ENCODE data around the gene SAXO1. TPM values are rescaled to one million over a fixed set of nuclear protein-coding genes. Genes with fewer than 3 reads are reported as not detected.

SAXO1 gene
- total RNA-seq, 1 experiment from 2014 or later: not detected

GRCh38 chr9:18921366-18922075 lies 111.5 kb downstream of the SAXO1 start:
- Histone ChIP-seq H3K4me1 (ENCODE audit: control insufficient read depth, insufficient read depth, low read length) (no peaks in the 10 kb centered on the region), H3K27me3 (ENCODE audit: control insufficient read depth, insufficient read depth, low read length) (no peaks in the 10 kb centered on the region), H3K27ac (ENCODE audit: low read length) (no peak overlapping the region), H3K4me3 (ENCODE audit: low read depth in 2 of 2, low read length in 2 of 2) (no peak overlapping the region), H3K9me3 (ENCODE audit: control insufficient read depth, insufficient read depth, low read depth, low read length) (no peaks in the 10 kb centered on the region), H3K36me3 (ENCODE audit: control insufficient read depth, insufficient read depth, low read length) (no peaks in the 10 kb centered on the region)
- no TSS peak for BruUV-seq (replicated peaks)
- DNase-seq (ENCODE audit: low read depth, low spot score) (no peak), ATAC-seq (no peak)
- ChIA-PET POLR2A (no interaction called here), CTCF (no interaction called here)
- intact Hi-C loops (cut with micrococcal nuclease; ENCODE audit: unreplicated experiment): no loop called here
- TF ChIP-seq, protein P1, sequence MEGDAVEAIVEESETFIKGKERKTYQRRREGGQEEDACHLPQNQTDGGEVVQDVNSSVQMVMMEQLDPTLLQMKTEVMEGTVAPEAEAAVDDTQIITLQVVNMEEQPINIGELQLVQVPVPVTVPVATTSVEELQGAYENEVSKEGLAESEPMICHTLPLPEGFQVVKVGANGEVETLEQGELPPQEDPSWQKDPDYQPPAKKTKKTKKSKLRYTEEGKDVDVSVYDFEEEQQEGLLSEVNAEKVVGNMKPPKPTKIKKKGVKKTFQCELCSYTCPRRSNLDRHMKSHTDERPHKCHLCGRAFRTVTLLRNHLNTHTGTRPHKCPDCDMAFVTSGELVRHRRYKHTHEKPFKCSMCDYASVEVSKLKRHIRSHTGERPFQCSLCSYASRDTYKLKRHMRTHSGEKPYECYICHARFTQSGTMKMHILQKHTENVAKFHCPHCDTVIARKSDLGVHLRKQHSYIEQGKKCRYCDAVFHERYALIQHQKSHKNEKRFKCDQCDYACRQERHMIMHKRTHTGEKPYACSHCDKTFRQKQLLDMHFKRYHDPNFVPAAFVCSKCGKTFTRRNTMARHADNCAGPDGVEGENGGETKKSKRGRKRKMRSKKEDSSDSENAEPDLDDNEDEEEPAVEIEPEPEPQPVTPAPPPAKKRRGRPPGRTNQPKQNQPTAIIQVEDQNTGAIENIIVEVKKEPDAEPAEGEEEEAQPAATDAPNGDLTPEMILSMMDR (IDR thresholded peaks at IDR 0.05): no peak
- TF ChIP-seq TCF7L2 (IDR thresholded peaks at IDR 0.05; ENCODE audit: low read depth, low read length): no peak
- no peak for TF ChIP-seq POLR2AphosphoS5 (IDR thresholded peaks at IDR 0.05; ENCODE audit: low read depth, low read length)
- no peak for TF ChIP-seq SIN3A (IDR thresholded peaks at IDR 0.05; ENCODE audit: borderline replicate concordance, insufficient read depth, low read depth, low read length)
- TF ChIP-seq, protein P2, sequence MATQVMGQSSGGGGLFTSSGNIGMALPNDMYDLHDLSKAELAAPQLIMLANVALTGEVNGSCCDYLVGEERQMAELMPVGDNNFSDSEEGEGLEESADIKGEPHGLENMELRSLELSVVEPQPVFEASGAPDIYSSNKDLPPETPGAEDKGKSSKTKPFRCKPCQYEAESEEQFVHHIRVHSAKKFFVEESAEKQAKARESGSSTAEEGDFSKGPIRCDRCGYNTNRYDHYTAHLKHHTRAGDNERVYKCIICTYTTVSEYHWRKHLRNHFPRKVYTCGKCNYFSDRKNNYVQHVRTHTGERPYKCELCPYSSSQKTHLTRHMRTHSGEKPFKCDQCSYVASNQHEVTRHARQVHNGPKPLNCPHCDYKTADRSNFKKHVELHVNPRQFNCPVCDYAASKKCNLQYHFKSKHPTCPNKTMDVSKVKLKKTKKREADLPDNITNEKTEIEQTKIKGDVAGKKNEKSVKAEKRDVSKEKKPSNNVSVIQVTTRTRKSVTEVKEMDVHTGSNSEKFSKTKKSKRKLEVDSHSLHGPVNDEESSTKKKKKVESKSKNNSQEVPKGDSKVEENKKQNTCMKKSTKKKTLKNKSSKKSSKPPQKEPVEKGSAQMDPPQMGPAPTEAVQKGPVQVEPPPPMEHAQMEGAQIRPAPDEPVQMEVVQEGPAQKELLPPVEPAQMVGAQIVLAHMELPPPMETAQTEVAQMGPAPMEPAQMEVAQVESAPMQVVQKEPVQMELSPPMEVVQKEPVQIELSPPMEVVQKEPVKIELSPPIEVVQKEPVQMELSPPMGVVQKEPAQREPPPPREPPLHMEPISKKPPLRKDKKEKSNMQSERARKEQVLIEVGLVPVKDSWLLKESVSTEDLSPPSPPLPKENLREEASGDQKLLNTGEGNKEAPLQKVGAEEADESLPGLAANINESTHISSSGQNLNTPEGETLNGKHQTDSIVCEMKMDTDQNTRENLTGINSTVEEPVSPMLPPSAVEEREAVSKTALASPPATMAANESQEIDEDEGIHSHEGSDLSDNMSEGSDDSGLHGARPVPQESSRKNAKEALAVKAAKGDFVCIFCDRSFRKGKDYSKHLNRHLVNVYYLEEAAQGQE (IDR thresholded peaks at IDR 0.05; ENCODE audit: insufficient read depth in 1 of 2, low read depth in 2 of 2, low read length in 1 of 2): no peak
- in situ Hi-C loops (cut with HindIII; ENCODE audit: low pct_unique_long_range_greater_than_20kb, low sequenced_read_pairs): no loop called here

- POLR2A ChIA-PET: no interaction called here
Measured at GRCh38 chr9:18920141-18921084, 112.6 kb downstream of the SAXO1 start.

More at GRCh38 chr9:18920141-18921084, 112.6 kb downstream of the SAXO1 start:
- ATAC-seq (no peak), DNase-seq (ENCODE audit: low read depth, low spot score) (no peak)
- intact Hi-C loops (cut with micrococcal nuclease; ENCODE audit: unreplicated experiment): no loop called here
- Histone ChIP-seq H3K27ac (ENCODE audit: low read length) (no peak overlapping the region), H3K4me1 (ENCODE audit: control insufficient read depth, insufficient read depth, low read length) (no peaks in the 10 kb centered on the region), H3K36me3 (ENCODE audit: control insufficient read depth, insufficient read depth, low read length) (no peaks in the 10 kb centered on the region), H3K4me3 (ENCODE audit: low read depth in 2 of 2, low read length in 2 of 2) (no peak overlapping the region), H3K9me3 (ENCODE audit: control insufficient read depth, insufficient read depth, low read depth, low read length) (no peaks in the 10 kb centered on the region), H3K27me3 (ENCODE audit: control insufficient read depth, insufficient read depth, low read length) (no peaks in the 10 kb centered on the region)
- BruUV-seq (replicated peaks): no TSS peak
- CTCF ChIA-PET: no interaction called here
- TF ChIP-seq POLR2AphosphoS5 (IDR thresholded peaks at IDR 0.05; ENCODE audit: low read depth, low read length) (no peak), SIN3A (IDR thresholded peaks at IDR 0.05; ENCODE audit: borderline replicate concordance, insufficient read depth, low read depth, low read length) (no peak), TCF7L2 (IDR thresholded peaks at IDR 0.05; ENCODE audit: low read depth, low read length) (no peak)
- TF ChIP-seq, protein P2 (IDR thresholded peaks at IDR 0.05; ENCODE audit: insufficient read depth in 1 of 2, low read depth in 2 of 2, low read length in 1 of 2): no peak
- TF ChIP-seq, protein P1 (IDR thresholded peaks at IDR 0.05): no peak
- in situ Hi-C loops (cut with HindIII; ENCODE audit: low pct_unique_long_range_greater_than_20kb, low sequenced_read_pairs): no loop called here
